ENCODE measurements around the gene BICDL1. TPM values are rescaled to one million over a fixed set of nuclear protein-coding genes. Genes with fewer than 3 reads are reported as not detected.

The BICDL1 gene
- total and polyA plus RNA-seq, 10 of the 15 experiments (the other 5 are each of a cell fraction or from before 2014, with no cell fraction given), result 0.72 to 12.3 (median 4.2) TPM

DNA sequence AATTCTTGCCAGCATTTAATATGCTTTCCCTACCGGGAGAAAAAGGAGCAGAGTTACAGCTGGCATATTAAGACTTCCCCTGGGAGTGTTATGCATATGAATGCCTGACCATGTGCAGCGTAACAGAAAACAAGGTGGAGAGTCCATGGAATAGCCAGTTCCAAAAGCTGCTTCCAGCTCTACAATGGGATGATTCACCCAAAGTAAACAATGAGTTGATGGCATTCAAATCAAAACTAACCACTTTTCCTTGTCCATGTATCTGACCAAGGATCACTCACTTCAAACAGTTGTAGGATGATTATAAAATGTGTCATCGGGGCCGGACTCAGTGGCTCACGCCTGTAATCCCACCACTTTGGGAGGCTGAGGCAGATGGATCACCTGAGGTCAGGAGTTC, 48.1 kb upstream of the BICDL1 start:
- in situ Hi-C loops (cut with MboI) (no loop called here), intact Hi-C loops (cut with micrococcal nuclease; ENCODE audit: unreplicated experiment) (no loop called here)
- TF ChIP-seq, protein P1, sequence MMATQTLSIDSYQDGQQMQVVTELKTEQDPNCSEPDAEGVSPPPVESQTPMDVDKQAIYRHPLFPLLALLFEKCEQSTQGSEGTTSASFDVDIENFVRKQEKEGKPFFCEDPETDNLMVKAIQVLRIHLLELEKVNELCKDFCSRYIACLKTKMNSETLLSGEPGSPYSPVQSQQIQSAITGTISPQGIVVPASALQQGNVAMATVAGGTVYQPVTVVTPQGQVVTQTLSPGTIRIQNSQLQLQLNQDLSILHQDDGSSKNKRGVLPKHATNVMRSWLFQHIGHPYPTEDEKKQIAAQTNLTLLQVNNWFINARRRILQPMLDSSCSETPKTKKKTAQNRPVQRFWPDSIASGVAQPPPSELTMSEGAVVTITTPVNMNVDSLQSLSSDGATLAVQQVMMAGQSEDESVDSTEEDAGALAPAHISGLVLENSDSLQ (IDR thresholded peaks at IDR 0.05), result no peak
- TF ChIP-seq NFIC (IDR thresholded peaks at IDR 0.05; ENCODE audit: low read depth, low read length) (no peak), TCF7 (IDR thresholded peaks at IDR 0.05; ENCODE audit: borderline replicate concordance) (no peak), TCF12 (IDR thresholded peaks at IDR 0.05; ENCODE audit: low read depth, low read length) (no peak), STAT1 (conservative IDR thresholded peaks at IDR 0.05) (no peak), ATF7 (IDR thresholded peaks at IDR 0.05; ENCODE audit: low read depth) (no peak), RELA (IDR thresholded peaks at IDR 0.05; ENCODE audit: borderline replicate concordance, partially characterized antibody) (no peak), NFXL1 (IDR thresholded peaks at IDR 0.05; ENCODE audit: borderline replicate concordance) (no peak), MYB (IDR thresholded peaks at IDR 0.05; ENCODE audit: borderline replicate concordance, low read depth, low read length) (no peak)
- Histone ChIP-seq H3K27me3 (replicated peaks in 1 of 2; ENCODE audit: control insufficient read depth in 2 of 2, insufficient read depth in 2 of 2, low read length in 1 of 2) (no peaks in the 10 kb centered on the region; a peak in 1 of 4 replicates), H3K4me1 (ENCODE audit: control insufficient read depth, insufficient read depth, low read length) (no peaks in the 10 kb centered on the region), H3K4me3 (no peak overlapping the region), H4K20me1 (ENCODE audit: control insufficient read depth, insufficient read depth) (no peaks in the 10 kb centered on the region), H2AFZ (ENCODE audit: control insufficient read depth, low read depth, low read length) (no peak overlapping the region), H3K4me2 (ENCODE audit: control insufficient read depth, insufficient read depth) (no peak overlapping the region), H3K9ac (ENCODE audit: control insufficient read depth, insufficient read depth, low read length) (no peak overlapping the region), H3K9me3 (replicated peaks; ENCODE audit: control insufficient read depth, insufficient read depth, low read length) (no peaks in the 10 kb centered on the region), H3K36me3 (ENCODE audit: control insufficient read depth in 2 of 2, insufficient read depth in 2 of 2, low read length in 1 of 2) (no peaks in the 10 kb centered on the region), H3K27ac (ENCODE audit: control insufficient read depth, insufficient read depth) (no peak overlapping the region), H3K79me2 (ENCODE audit: control insufficient read depth, insufficient read depth, low read length) (no peaks in the 10 kb centered on the region)
- WGBS (ENCODE audit: insufficient coverage, insufficient replicate concordance, low lambda C conversion rate, missing lambda C conversion rate), result 22% methylated on average over 5 of the region's 5 CpGs
- POLR2A ChIA-PET, result no interaction called here
- RAD21 ChIA-PET (ENCODE audit: unreplicated experiment), result no interaction called here
- CTCF ChIA-PET, result interaction anchor here (0.6 to 1.4 kb wide), 4 partner anchors 27 to 250 kb away, joined by 3 to 4 read pairs (median 3); no protein-coding TSS in a partner anchor
- DNase-seq (ENCODE audit: low read depth, low spot score) (no peak), ATAC-seq (no peak), FAIRE-seq (no peak)
- no TSS peak for BruUV-seq (replicated peaks)
- SMC1A ChIA-PET (ENCODE audit: uncharacterized antibody, unreplicated experiment), result no interaction called here
